Esophagus muscularis mucosa (tissue), 4 donors: ENCODE data around the gene MAT2B.

Experiments used
- EP300 ChIP-seq: sonication (generic); formaldehyde crosslinking; IDR thresholded peaks from one replicate; pipeline ENCODE4 v1.6.1; 2017; ENCODE audit warnings: antibody characterized with exemption
- POLR2A ChIP-seq: fragments of 450-650 bp; IDR thresholded peaks from one replicate; pipeline ENCODE4 v1.6.1; 2017; ENCODE audit warnings: antibody characterized with exemption, moderate library complexity, mild to moderate bottlenecking, low read depth
- POLR2AphosphoS5 ChIP-seq, 2 donors: sonication (generic); formaldehyde crosslinking; IDR thresholded peaks; one replicate each; pipeline ENCODE4 v1.6.1; 2017; ENCODE audit warnings: antibody characterized with exemption in 2 of 2
- TF ChIP-seq, protein P1 (sequence below), 3 experiments: fragments of 200-600 bp in 2 of 3; fragments of 450-650 bp in 1 of 3; sonication (generic) in 2 of 3; IDR thresholded peaks; one replicate each; pipeline ENCODE4 v1.5.1; 2017 to 2019; ENCODE audit warnings: antibody characterized with exemption in 3 of 3, mild to moderate bottlenecking in 2 of 3, moderate library complexity in 1 of 3

DNA sequence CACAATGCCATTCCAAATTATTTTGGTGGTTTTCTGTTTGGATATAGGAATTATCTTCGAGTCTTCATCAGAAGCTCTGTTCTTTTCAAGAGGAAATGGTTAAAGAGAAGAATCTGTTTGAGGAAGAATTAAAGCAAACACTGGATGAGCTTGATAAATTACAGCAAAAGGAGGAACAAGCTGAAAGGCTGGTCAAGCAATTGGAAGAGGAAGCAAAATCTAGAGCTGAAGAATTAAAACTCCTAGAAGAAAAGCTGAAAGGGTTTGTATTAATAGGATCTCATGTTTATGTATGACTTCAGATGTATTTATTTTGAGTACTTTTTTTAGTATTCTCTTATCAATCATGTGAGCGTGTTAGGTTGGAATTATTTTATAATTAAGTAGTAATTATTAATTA lies 30.0 kb upstream of the MAT2B start:
- TF ChIP-seq, protein P1, sequence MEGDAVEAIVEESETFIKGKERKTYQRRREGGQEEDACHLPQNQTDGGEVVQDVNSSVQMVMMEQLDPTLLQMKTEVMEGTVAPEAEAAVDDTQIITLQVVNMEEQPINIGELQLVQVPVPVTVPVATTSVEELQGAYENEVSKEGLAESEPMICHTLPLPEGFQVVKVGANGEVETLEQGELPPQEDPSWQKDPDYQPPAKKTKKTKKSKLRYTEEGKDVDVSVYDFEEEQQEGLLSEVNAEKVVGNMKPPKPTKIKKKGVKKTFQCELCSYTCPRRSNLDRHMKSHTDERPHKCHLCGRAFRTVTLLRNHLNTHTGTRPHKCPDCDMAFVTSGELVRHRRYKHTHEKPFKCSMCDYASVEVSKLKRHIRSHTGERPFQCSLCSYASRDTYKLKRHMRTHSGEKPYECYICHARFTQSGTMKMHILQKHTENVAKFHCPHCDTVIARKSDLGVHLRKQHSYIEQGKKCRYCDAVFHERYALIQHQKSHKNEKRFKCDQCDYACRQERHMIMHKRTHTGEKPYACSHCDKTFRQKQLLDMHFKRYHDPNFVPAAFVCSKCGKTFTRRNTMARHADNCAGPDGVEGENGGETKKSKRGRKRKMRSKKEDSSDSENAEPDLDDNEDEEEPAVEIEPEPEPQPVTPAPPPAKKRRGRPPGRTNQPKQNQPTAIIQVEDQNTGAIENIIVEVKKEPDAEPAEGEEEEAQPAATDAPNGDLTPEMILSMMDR (IDR thresholded peaks at IDR 0.05), result no peak
- TF ChIP-seq POLR2A (no peak), POLR2AphosphoS5 (IDR thresholded peaks at IDR 0.05) (no peak), EP300 (no peak)
